Fibroblast of pulmonary artery (primary cell): ENCODE data around the gene MRM3.

Source experiments
- DNase-seq: peaks from one replicate; pipeline ENCODE4 v3.0.0-alpha.2; 2010; ENCODE audit warnings: low read depth
- H3K4me3 ChIP-seq: replicated peaks from 2 replicates; pipeline ENCODE4 v1.5.1; 2011; ENCODE audit warnings: low read depth, mild to moderate bottlenecking, control low read depth, low read length, moderate library complexity
- TF ChIP-seq, protein P1 (sequence below): IDR thresholded peaks from 2 replicates; pipeline ENCODE4 v1.5.1; 2011; ENCODE audit warnings: mild to moderate bottlenecking, control low read depth, low read length, inconsistent platforms; ENCODE audit errors: missing control alignments

Gene MRM3

DNA sequence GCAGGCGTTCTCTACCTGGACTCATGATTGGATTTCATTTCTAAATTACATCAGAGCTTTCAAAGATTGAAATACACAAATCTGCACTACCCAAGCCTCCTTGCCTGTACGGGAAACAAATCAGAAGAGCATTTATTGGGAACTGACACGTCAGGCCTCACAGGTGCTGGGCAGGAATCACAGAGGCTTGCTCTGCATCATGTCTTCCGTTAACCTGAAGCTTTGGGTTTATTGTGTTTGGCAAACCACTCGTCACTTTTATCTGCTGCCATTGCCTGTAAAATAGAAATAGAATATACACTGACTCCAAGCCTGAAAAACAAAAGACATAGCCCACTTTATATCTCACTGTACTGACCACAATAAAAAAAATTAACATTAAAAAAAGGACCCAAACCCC lies 22.2 kb upstream of the MRM3 start:
- no peak overlapping the region for H3K4me3 ChIP-seq
- no peak for DNase-seq
- TF ChIP-seq, protein P1, sequence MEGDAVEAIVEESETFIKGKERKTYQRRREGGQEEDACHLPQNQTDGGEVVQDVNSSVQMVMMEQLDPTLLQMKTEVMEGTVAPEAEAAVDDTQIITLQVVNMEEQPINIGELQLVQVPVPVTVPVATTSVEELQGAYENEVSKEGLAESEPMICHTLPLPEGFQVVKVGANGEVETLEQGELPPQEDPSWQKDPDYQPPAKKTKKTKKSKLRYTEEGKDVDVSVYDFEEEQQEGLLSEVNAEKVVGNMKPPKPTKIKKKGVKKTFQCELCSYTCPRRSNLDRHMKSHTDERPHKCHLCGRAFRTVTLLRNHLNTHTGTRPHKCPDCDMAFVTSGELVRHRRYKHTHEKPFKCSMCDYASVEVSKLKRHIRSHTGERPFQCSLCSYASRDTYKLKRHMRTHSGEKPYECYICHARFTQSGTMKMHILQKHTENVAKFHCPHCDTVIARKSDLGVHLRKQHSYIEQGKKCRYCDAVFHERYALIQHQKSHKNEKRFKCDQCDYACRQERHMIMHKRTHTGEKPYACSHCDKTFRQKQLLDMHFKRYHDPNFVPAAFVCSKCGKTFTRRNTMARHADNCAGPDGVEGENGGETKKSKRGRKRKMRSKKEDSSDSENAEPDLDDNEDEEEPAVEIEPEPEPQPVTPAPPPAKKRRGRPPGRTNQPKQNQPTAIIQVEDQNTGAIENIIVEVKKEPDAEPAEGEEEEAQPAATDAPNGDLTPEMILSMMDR: no peak

DNA sequence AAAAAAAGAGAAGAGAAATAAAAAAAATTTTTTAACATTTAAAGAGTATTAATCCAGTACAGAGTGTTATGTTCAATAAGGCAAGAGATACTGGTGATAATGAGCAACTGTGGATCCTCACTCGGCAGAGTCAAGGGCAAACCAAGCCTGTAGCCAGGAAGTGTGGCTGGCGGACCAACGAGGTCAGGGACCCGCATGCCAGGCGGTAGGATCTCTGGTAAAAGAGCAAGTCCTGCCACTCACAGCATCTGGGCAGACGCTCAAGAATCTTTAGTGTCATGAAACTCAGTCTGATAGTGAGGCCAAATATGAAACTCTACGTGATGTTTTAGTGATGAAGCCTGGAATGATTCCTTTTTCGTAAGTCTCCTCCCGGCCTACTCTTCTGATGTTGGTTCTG lies 21.8 kb upstream of the MRM3 start:
- no peak overlapping the region for H3K4me3 ChIP-seq
- TF ChIP-seq, protein P1: no peak
- DNase-seq: no peak

DNA sequence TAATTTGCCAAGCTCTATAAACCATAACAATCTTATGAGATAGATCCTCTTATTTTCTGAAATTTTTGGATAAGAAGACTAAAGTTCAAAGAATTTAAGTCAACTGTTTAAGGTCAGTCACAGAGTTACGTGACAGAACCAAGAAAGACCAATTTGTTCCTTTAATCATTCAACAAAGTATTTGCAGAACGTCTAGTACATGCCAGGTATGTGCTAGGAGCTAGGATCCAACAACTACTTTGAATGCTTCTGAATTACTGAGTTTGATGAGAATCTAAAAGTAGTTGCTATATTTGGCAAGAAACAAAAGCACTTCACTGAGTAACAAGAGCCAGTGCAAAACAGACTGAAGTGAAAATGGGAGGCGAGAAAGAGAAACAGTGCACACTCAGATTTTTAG lies 15.1 kb upstream of the MRM3 start:
- DNase-seq: no peak
- H3K4me3 ChIP-seq: no peak overlapping the region
- TF ChIP-seq, protein P1: no peak

DNA sequence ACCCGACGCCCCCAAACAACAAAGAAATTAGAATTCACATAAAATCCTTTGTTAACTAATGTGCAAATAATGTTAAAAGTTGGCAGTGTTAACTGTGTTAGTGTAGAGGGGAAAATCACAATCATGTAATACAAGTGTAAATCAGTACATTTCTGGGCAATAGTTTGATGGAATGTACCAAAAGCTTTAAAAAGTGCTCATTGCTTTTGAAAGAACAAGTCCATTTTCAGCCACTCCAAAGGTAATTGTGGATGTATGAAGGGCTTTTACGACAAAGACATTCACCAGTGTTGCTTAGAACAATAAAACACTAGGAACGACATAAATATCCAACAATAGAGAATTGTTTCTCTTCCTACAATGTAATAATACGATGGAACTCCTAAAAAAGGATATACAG lies 9.1 kb upstream of the MRM3 start:
- DNase-seq: no peak
- TF ChIP-seq, protein P1: no peak
- no peak overlapping the region for H3K4me3 ChIP-seq

DNA sequence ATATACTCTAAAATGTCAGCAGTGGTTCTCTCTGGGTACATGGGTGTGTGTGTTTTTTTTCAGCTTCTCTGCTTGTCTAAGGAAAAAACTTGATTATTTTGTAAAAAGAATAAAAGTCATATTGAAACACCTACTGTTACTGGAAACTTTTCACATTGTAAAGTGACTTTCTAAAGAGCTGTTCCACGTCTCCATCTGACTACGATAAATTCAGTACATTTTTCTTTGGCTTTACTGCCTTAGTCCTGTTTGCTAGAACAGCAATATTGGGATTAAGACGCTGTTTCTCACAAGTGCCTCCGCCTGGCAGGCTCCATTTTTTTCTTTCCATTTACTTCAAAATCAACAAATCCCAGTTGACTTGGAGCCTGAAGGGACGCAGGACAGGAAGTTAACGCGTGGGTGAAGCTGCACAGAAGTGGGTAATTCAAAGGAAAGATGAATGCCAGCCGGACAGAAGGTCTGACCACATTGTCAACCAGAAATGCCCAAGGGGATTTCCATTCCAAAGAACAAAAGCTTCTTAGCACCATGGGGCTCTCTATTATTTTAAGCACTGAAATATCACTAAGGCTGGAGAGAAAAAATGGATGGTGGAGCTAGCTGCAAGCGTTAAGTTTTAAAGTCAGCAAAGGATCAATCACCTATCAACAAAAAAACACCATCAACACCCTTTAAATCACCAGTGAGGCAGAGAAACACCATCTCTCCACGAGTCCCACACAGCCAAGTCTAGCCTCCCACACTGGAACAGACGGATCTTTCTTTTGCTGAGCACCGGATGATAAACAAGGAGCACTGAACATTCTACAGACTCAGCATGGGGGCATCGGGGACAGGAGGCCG lies 8.5 kb upstream of the MRM3 start:
- TF ChIP-seq, protein P1: no peak
- no peak overlapping the region for H3K4me3 ChIP-seq
- DNase-seq: no peak

DNA sequence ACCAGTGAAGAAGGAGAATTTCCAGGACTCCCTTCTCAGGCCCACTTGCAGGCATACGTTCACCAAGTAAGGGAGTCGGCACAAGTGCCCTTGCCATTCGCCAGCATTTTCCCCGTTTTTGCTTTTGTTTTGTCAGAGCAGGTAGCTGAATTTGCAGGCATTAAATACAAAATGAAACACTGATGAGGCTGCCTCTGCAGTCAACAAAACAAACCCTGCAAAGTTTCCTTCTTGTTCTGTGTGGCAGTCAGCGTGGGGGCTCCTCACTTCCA lies 7.9 kb upstream of the MRM3 start:
- H3K4me3 ChIP-seq: no peak overlapping the region
- TF ChIP-seq, protein P1: no peak
- DNase-seq: no peak

DNA sequence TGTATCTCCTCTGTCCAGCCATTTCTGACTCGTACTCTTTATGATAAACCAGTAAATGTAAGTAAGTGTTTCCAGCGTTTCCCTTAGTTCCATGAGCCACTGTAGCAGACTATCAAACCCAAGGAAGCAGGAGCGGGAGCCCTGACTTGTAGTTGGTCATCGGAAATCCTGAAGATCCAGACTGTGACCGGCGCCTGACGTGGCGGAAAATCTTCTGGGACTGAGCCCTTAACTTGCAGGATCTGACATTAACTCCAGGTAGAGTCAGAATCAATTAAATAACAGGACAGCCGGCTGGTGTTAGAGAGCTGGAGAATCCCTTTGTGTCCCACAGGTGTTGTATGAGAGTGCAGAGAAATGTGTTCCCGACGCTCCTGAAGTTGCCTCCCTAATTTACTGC lies 4.1 kb upstream of the MRM3 start:
- no peak for DNase-seq
- no peak overlapping the region for H3K4me3 ChIP-seq
- TF ChIP-seq, protein P1: no peak
